Measurements from ENCODE around the gene ATP2C2.

GRCh38 chr16:84423416-84423837, 55.1 kb downstream of the ATP2C2 start:
- TF ChIP-seq, protein P1, sequence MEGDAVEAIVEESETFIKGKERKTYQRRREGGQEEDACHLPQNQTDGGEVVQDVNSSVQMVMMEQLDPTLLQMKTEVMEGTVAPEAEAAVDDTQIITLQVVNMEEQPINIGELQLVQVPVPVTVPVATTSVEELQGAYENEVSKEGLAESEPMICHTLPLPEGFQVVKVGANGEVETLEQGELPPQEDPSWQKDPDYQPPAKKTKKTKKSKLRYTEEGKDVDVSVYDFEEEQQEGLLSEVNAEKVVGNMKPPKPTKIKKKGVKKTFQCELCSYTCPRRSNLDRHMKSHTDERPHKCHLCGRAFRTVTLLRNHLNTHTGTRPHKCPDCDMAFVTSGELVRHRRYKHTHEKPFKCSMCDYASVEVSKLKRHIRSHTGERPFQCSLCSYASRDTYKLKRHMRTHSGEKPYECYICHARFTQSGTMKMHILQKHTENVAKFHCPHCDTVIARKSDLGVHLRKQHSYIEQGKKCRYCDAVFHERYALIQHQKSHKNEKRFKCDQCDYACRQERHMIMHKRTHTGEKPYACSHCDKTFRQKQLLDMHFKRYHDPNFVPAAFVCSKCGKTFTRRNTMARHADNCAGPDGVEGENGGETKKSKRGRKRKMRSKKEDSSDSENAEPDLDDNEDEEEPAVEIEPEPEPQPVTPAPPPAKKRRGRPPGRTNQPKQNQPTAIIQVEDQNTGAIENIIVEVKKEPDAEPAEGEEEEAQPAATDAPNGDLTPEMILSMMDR (IDR thresholded peaks at IDR 0.05), result no peak
- TF ChIP-seq POLR2AphosphoS5 (IDR thresholded peaks at IDR 0.05) (no peak), POLR2A (IDR thresholded peaks at IDR 0.05) (no peak)
